HG03565 (cell line): ENCODE data around the gene IGF1.

Experiments
- ATAC-seq: cut with Tn5 transposase; IDR thresholded peaks from one replicate; pipeline ENCODE4 v1.9.1; 2021; ENCODE audit warnings: mild to moderate bottlenecking, moderate library complexity; ENCODE audit not compliant: unreplicated experiment

Gene IGF1

GRCh38 chr12:102480406-102480805 lies at the start of gene IGF1:
Gene IGF1, minus strand, starts transcription at chr12:102480563. Its CDS starts 182 bp downstream, at chr12:102480381.
- ATAC-seq, result no peak

GRCh38 chr12:102528111-102528510 lies 47.7 kb upstream of the IGF1 start:
- no peak for ATAC-seq

- ATAC-seq, result no peak
These were observed 46.9 kb upstream of the IGF1 start for GRCh38 chr12:102527171-102527720.

- no peak for ATAC-seq
These were observed 46.3 kb upstream of the IGF1 start for GRCh38 chr12:102526656-102527055.

GRCh38 chr12:102522768-102523167 lies 42.4 kb upstream of the IGF1 start:
- no peak for ATAC-seq

GRCh38 chr12:102521662-102522277 lies 41.4 kb upstream of the IGF1 start:
- no peak for ATAC-seq

GRCh38 chr12:102518871-102519270 lies 38.5 kb upstream of the IGF1 start:
- ATAC-seq, result no peak

- no peak for ATAC-seq
These were observed 34.3 kb upstream of the IGF1 start for GRCh38 chr12:102514696-102515095.

- ATAC-seq, result no peak
These were observed 33.4 kb upstream of the IGF1 start for GRCh38 chr12:102513739-102514138.

GRCh38 chr12:102513272-102513671 lies 32.9 kb upstream of the IGF1 start:
- no peak for ATAC-seq

- ATAC-seq, result no peak
These were observed 32.2 kb upstream of the IGF1 start for GRCh38 chr12:102512523-102512922.

GRCh38 chr12:102511575-102511974 lies 31.2 kb upstream of the IGF1 start:
- no peak for ATAC-seq

- no peak for ATAC-seq
These were observed 30.1 kb upstream of the IGF1 start for GRCh38 chr12:102510463-102510862.

- no peak for ATAC-seq
These were observed 29.7 kb upstream of the IGF1 start for GRCh38 chr12:102510031-102510430.

GRCh38 chr12:102509123-102509626 lies 28.8 kb upstream of the IGF1 start:
- ATAC-seq, result no peak

GRCh38 chr12:102508052-102508451 lies 27.7 kb upstream of the IGF1 start:
- no peak for ATAC-seq

- no peak for ATAC-seq
These were observed 26.9 kb upstream of the IGF1 start for GRCh38 chr12:102507301-102507700.

GRCh38 chr12:102504871-102505270 lies 24.5 kb upstream of the IGF1 start:
- ATAC-seq, result no peak

- ATAC-seq, result no peak
These were observed 23.9 kb upstream of the IGF1 start for GRCh38 chr12:102504280-102504679.

GRCh38 chr12:102503831-102504230 lies 23.5 kb upstream of the IGF1 start:
- no peak for ATAC-seq

GRCh38 chr12:102503056-102503681 lies 22.8 kb upstream of the IGF1 start:
- ATAC-seq, result peak; percentile 74

GRCh38 chr12:102501773-102502172 lies 21.4 kb upstream of the IGF1 start:
- ATAC-seq, result no peak
